NCI-H2029 treated with DMSO at 0.1 percent for 48 hours (cell line): Measurements from ENCODE around the gene PLIN5.

ENCODE experiments used
- DNase-seq: peaks from one replicate; lab custom pipeline; 2025; lab: John Stamatoyannopoulos, UW

PLIN5 gene

GRCh38 chr19:4534836-4535658 lies at the start of gene PLIN5:
Gene PLIN5 (minus strand): TSS chr19:4535224. CDS start chr19:4534074, 1,150 bp downstream.
- peak; percentile 80 for DNase-seq

GRCh38 chr19:4583961-4584669 lies 49.1 kb upstream of the PLIN5 start:
- DNase-seq, result no peak

- DNase-seq, result no peak
Observed at GRCh38 chr19:4582980-4583842, 48.2 kb upstream of the PLIN5 start.

- no peak for DNase-seq
Observed at GRCh38 chr19:4581666-4582553, 46.9 kb upstream of the PLIN5 start.

- DNase-seq, result no peak
Observed at GRCh38 chr19:4580961-4581665, 46.1 kb upstream of the PLIN5 start.

- no peak for DNase-seq
Observed at GRCh38 chr19:4580021-4580901, 45.2 kb upstream of the PLIN5 start.

GRCh38 chr19:4579389-4579788 lies 44.4 kb upstream of the PLIN5 start:
- no peak for DNase-seq

- no peak for DNase-seq
Observed at GRCh38 chr19:4578552-4579248, 43.7 kb upstream of the PLIN5 start.

- DNase-seq, result no peak
Observed at GRCh38 chr19:4577020-4577782, 42.2 kb upstream of the PLIN5 start.

- no peak for DNase-seq
Observed at GRCh38 chr19:4576016-4576933, 41.3 kb upstream of the PLIN5 start.

- DNase-seq, result no peak
Observed at GRCh38 chr19:4575267-4576015, 40.4 kb upstream of the PLIN5 start.

- no peak for DNase-seq
Observed at GRCh38 chr19:4573682-4574081, 38.7 kb upstream of the PLIN5 start.

- no peak for DNase-seq
Observed at GRCh38 chr19:4571305-4571917, 36.4 kb upstream of the PLIN5 start.

- no peak for DNase-seq
Observed at GRCh38 chr19:4570916-4571304, 35.9 kb upstream of the PLIN5 start.

- no peak for DNase-seq
Observed at GRCh38 chr19:4570402-4570801, 35.4 kb upstream of the PLIN5 start.

GRCh38 chr19:4568886-4569285 lies 33.9 kb upstream of the PLIN5 start:
- no peak for DNase-seq
